GM18517 (cell line): ENCODE measurements around the gene GSTT4.
"Not testable (repeated sequence)": the region's sequence is repeated elsewhere in the genome, so short reads cannot be mapped to it uniquely, and the experiment has no call there.

ENCODE experiments used
- ATAC-seq: cut with Tn5 transposase; IDR thresholded peaks from one replicate; pipeline ENCODE4 v1.9.1; 2021; ENCODE audit warnings: mild to moderate bottlenecking, moderate library complexity; ENCODE audit not compliant: unreplicated experiment

Gene GSTT4

GRCh38 chr22:23954193-23954990 is 50.9 kb downstream of the GSTT4 start:
- not testable (repeated sequence) for ATAC-seq

GRCh38 chr22:23953485-23953884 is 51.8 kb downstream of the GSTT4 start:
- ATAC-seq = not testable (repeated sequence)

DNA sequence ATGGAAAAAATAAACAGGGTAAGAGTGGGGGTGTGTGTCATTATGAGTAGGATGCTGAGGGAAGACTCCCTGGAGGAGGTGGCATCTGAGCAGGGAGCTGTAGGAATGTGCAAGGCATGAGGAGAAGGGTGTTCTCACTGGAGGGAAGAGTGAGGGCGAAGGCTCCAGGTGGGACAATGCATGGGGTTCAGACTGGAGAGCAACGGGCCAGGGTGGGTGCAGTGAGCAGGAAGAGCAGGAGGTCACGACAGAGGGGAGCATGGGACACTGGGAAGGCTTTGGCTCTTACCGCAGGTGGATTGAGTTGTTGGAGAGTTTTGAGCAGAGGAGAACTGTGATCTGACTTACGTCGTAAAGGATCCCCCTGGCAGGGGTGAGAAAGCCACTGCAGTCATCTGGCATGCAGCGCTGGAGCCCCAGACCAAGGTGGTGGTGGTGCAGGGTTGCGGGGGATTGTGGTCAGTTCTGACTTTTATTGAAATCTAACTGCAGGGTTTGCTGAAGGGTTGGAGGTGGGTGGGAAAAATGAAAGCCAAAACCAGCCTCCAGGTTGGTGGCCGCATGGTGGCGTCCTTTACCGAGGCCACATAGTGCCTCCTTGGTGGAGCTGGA is 52.4 kb downstream of the GSTT4 start:
- not testable (repeated sequence) for ATAC-seq

GRCh38 chr22:23951383-23951782 is 53.9 kb downstream of the GSTT4 start:
- ATAC-seq = not testable (repeated sequence)

- ATAC-seq = not testable (repeated sequence)
Measured at GRCh38 chr22:23949764-23950163, 55.5 kb downstream of the GSTT4 start.
